Fibroblast of lung (primary cell): ENCODE results near the gene WSCD1.

Experiments
- EZH2 ChIP-seq: IDR thresholded peaks from 2 replicates; pipeline ENCODE4 v1.5.1; 2012; ENCODE audit warnings: low read length, control low read depth, mild to moderate bottlenecking; ENCODE audit errors: missing control alignments
- TF ChIP-seq, protein P1 (sequence below), 2 donors: IDR thresholded peaks in 1 of 2; conservative IDR thresholded peaks in 1 of 2; 1 replicate in 1 of 2; 2 replicates in 1 of 2; pipeline ENCODE4 v1.5.1; 2011 to 2012; ENCODE audit warnings: low read length in 2 of 2, control low read depth in 1 of 2, inconsistent platforms in 1 of 2, low read depth in 1 of 2, mild to moderate bottlenecking in 1 of 2

GRCh38 chr17:6070430-6070912 is 292 bp downstream of the WSCD1 start:
- TF ChIP-seq, protein P1, sequence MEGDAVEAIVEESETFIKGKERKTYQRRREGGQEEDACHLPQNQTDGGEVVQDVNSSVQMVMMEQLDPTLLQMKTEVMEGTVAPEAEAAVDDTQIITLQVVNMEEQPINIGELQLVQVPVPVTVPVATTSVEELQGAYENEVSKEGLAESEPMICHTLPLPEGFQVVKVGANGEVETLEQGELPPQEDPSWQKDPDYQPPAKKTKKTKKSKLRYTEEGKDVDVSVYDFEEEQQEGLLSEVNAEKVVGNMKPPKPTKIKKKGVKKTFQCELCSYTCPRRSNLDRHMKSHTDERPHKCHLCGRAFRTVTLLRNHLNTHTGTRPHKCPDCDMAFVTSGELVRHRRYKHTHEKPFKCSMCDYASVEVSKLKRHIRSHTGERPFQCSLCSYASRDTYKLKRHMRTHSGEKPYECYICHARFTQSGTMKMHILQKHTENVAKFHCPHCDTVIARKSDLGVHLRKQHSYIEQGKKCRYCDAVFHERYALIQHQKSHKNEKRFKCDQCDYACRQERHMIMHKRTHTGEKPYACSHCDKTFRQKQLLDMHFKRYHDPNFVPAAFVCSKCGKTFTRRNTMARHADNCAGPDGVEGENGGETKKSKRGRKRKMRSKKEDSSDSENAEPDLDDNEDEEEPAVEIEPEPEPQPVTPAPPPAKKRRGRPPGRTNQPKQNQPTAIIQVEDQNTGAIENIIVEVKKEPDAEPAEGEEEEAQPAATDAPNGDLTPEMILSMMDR (conservative IDR thresholded peaks at IDR 0.05 in 1 of 2, IDR thresholded peaks at IDR 0.05 in 1 of 2; ENCODE audit: low read depth in 1 of 2, low read length in 2 of 2) = no peak
- TF ChIP-seq EZH2 = no peak
